OCI-M2 (cell line): ENCODE data around the gene GNPTG.

ENCODE experiments used
- DNase-seq: peaks from one replicate; lab custom pipeline; 2025; ENCODE audit not compliant: unreplicated experiment; lab: John Stamatoyannopoulos, UW

Gene GNPTG

GRCh38 chr16:1333149-1333812, 18.4 kb upstream of the GNPTG start, which contains the start of gene BAIAP3:
TSS of gene BAIAP3 (plus strand) at chr16:1333645. CDS start at chr16:1338550, 4,905 bp downstream.
- DNase-seq: no peak

- DNase-seq: no peak
Observed at GRCh38 chr16:1333854-1334700, 17.7 kb upstream of the GNPTG start.

- no peak for DNase-seq
Observed at GRCh38 chr16:1334739-1335138, 17.0 kb upstream of the GNPTG start.

- DNase-seq: no peak
Observed at GRCh38 chr16:1335211-1335971, 16.3 kb upstream of the GNPTG start.

- DNase-seq: no peak
Observed at GRCh38 chr16:1335996-1336395, 15.7 kb upstream of the GNPTG start.

DNA sequence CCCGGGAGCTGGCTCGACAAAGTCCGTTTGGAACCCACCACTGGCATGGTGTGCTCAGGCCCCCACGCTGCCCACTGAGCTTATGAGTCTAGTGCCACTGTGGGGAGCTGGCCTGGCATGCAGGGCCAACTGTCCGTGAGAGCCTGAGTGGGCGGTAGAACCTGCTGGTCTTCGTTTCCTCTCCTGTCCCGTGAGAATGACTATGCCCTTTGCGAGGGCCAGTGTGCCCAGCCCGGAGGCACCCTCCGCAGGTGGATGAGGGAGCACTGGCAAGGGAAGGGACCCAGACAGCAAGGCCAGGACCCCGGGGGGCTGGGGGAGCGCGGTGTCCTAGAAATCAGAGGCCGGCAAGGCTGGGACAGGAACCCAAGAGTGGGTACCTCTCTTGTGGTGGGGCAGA, 15.1 kb upstream of the GNPTG start:
- DNase-seq: no peak

- no peak for DNase-seq
Observed at GRCh38 chr16:1337486-1337885, 14.2 kb upstream of the GNPTG start.

GRCh38 chr16:1338119-1338730, 13.5 kb upstream of the GNPTG start:
- no peak for DNase-seq

- no peak for DNase-seq
Observed at GRCh38 chr16:1338855-1339675, 12.7 kb upstream of the GNPTG start.

- no peak for DNase-seq
Observed at GRCh38 chr16:1340730-1341494, 10.8 kb upstream of the GNPTG start.

GRCh38 chr16:1341495-1342420, 10.0 kb upstream of the GNPTG start:
- DNase-seq: no peak

GRCh38 chr16:1342526-1343427, 9.0 kb upstream of the GNPTG start:
- no peak for DNase-seq

DNA sequence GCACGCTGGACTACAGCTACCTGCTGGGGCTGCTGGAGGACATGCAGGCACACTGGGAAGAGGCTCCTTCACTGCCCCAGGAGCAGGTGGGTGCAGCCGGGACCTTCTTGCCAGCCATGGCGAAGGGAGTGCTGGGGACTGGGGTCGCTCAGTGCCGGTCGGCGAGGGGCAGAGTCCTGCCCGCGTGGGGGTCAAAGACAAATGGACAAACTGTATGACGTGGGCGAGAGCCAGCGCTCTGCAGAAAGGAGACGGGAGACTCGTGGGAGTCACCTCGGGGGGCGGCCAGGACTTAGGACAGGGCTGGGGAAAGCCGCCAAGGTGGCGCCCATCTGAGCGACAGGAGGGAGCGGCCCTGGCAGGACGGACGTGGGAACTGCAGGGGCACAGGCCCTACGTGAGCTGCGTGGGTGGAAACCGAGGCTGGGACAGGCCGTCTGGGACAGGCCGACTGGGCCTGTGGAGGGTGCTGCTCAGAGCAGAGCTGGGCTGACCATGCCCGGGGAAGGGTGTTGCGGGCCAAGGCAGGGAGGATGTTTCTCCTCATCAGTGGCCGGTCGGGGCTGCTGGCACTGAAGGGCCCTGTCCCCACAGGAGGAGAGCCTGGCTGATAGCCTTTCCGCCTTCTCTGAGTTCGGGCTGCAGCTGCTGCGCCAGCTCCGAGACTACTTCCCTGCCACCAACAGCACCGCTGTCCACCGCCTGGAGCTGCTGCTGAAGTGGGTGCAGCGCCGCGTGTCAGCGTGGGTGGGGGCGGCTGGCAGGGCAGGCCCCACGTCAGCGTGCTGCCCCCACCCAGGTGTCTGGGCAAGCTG, 8.1 kb upstream of the GNPTG start:
- DNase-seq: no peak

GRCh38 chr16:1344499-1344898, 7.2 kb upstream of the GNPTG start:
- DNase-seq: no peak

DNA sequence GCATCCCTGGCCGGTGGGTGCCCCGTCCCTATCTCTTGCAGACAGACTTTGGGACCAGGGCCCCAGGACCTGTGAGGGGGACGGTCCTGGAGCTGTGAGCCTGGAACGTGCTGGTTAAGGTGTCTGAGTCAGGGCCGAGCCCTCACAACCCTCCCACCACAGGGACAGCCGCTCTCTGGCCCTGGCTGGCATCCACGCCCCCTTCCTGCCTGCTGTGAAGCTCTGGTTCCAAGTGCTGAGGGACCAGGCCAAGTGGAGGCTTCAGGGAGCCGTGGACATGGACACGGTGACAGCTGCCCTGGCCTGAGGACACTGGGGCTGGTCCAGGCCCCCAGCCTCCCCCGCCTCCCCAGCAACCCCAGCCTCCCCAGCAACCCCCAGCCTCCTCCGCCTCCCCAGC, 6.6 kb upstream of the GNPTG start:
- no peak for DNase-seq

GRCh38 chr16:1345651-1346421, 5.9 kb upstream of the GNPTG start:
- no peak for DNase-seq
